HG02610 (cell line): ENCODE measurements around the gene CCDC54.
"Not testable (repeated sequence)": the region's sequence is repeated elsewhere in the genome, so short reads cannot be mapped to it uniquely, and the experiment has no call there.

ENCODE experiments used
- ATAC-seq: cut with Tn5 transposase; IDR thresholded peaks from one replicate; pipeline ENCODE4 v1.9.1; 2021; ENCODE audit warnings: mild to moderate bottlenecking, moderate library complexity; ENCODE audit not compliant: unreplicated experiment

CCDC54 gene

GRCh38 chr3:107377151-107377550 is at the start of gene CCDC54:
CCDC54 (plus strand) TSS chr3:107377439; CDS start chr3:107377588, 149 bp downstream.
- no peak for ATAC-seq

DNA sequence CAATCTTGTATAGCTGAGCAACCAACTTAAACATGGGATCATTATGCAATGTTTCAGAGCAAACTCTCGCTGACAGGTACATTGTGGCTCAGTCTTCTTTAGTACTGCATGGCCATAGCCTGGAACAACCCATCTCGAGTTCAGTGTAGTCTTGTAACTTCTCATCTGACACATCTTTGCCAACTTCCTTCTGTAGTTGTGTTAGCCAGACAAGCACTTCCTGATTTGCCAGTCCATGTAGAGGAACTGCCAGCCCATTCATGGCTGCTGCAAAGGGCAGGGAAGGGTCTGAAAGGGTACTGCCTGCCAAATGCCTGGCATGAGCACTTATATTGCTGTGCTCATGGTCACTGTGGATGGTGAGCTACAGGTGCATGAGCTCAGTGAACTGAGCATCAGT is 49.2 kb upstream of the CCDC54 start:
- no peak for ATAC-seq

GRCh38 chr3:107329088-107329487 is 48.2 kb upstream of the CCDC54 start:
- no peak for ATAC-seq

DNA sequence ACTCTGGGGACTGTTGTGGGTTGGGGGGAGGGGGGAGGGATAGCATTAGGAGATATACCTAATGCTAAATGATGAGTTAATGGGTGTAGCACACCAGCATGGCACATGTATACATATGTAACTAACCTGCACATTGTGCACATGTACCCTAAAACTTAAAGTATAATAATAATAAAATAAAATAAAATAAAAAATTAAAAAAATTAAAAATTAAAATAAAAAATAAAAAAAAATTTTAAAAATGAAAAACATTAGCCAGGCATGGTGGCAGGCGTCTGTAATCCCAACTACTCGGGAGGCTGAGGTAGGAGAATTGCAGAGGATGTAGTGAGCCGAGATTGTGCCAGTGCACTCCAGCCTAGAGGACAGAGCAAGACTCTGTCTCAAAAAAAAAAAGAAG is 37.5 kb upstream of the CCDC54 start:
- ATAC-seq, result not testable (repeated sequence)

- no peak for ATAC-seq
These were observed 32.5 kb upstream of the CCDC54 start for GRCh38 chr3:107344722-107345121.

- ATAC-seq, result no peak
These were observed 31.3 kb upstream of the CCDC54 start for GRCh38 chr3:107345822-107346405.

- peak; percentile 49 for ATAC-seq
These were observed 30.7 kb upstream of the CCDC54 start for GRCh38 chr3:107346564-107346963.

DNA sequence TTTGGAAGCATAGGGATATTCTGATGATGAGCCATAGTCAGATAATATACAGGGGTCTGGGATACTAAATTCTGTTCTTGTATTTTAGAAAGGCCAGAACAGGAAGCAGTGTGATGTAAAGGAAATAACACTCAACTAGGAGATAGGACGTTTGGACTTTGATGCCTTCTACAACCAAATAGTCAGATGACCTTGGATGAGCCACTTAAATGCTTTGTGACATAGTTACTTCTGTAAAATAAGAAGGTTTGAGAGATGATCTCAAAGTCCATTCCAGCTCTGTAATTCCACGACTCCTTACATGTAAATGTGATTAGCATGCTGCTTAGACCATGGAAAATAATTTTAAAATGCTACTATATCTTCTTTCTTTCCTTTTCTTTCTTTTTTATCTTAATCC is 29.5 kb upstream of the CCDC54 start:
- no peak for ATAC-seq

DNA sequence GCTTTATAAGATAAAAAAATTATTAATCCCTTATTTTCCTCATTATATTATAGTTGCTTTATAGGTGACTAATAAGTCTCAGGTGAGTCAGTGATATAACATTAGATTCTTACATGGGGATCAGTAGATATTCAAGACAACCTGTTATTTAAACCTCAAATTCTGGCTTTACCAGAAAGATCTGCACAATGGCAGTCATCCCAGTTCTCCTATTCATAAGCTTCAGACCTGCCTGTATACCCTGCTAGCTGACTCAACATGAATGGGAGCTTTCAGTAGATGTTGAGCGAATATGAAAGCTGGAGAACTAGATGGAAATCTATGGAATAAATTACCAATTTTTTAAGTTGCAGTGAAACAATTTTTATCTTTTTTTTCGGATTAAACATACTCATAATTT is 20.5 kb upstream of the CCDC54 start:
- no peak for ATAC-seq

- ATAC-seq, result no peak
These were observed 15.6 kb upstream of the CCDC54 start for GRCh38 chr3:107361633-107362032.

DNA sequence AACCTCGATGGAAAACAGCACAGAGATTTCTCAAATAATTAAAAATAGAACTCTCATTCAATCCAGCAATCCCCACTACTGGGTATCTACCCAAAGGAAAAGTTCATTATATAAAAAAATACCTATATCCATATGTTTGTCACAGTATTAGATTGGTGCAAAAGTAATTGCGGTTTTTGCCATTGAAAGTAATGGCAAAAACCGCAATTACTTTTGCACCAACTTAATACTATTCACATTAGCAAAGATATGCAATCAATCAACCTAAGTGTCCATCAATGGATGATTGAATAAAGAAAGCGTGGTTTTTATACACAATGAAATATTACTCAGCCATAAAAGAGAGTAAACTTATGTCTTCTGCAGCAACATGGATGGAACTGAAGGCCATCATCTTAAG is 12.2 kb upstream of the CCDC54 start:
- no peak for ATAC-seq

DNA sequence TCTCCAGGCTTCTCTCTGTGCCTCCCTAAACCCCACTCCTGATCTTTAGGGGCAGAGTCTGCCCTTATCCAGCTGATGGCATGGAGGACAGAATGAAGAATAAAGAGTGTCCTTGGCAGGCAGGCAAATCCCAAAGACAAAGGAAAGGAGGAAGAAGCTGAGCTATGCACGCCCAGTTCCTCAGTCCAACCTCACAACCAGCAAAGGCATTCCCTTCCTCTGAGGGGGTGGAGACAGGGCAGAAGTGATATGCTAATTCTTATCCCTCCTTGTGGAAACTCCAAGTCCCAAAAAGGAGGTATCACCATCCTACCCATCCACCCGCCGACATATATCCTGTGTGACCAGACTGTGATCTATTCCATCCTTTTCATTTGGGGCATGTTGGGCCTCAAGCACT is 10.5 kb upstream of the CCDC54 start:
- ATAC-seq, result no peak

DNA sequence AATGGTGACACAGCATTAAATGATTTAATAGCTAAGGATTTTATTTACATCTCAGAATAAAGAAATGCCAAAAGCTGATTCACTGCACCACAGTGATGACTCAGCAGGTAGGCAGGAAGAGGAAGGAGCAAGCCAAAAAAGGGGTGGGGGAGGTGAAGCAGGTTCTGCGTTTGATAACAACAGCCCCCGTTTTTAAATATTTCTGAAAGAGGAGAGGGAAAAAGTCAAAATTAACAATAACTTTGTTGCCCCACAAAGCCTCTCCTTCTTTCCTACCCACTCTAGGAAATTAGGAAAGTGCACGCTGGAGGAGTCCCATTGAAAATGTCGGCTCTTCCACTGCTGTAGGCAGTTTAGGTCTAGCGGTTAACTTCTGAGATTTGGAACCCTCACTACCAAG is 9.9 kb upstream of the CCDC54 start:
- no peak for ATAC-seq

DNA sequence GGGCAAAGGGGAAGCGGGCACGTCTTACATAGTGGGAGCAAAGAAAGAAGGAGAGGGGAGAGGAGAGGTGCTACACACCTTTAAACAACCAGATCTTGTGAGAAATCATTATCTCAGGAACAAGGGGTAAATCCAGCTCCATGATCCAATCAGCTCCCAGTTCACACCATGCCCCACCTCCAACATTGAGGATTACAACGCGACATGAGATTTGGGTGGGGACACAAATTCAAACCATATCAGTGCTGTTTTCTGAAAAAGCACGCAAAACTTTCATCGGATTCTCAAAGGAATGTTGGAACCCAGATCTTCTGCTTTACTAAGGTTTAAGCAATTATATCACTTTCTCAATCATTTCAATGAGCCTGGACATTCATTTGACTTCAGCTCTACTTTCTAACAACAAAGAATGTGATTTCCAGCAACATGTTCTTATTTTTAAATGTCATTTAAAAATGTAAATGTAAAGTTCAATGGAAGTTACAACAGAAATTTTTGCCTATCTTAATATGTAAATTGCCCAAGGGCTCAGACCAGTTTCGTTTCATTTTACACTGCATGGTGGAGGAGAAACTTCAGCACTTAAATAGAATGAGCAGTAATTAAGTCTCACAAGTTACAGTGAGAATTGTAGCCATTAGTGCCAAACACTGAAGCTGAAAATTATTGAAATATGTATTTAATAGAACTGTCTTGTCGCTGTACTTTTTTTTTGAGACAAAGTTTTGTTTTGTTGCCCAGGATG is 8.4 kb upstream of the CCDC54 start:
- ATAC-seq, result no peak

DNA sequence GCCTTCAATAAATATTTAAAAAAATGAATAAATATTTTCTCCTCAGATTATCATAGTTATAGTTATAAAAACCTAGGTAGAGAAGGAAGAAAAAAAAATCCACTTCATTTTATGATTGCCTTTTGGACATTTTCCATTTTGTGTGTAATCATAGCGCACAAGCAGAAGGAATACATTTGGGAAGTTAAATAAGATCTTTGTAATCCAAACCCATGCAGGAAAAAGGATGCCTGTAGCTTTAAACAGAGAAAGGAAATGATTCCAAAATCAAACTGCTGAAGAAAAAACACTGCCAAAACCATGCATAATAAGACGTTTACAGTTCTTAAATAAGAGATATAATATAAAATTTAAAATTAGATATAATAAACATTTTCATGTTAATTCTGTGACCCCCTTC is 7.4 kb upstream of the CCDC54 start:
- ATAC-seq, result no peak

GRCh38 chr3:107370907-107371306 is 6.3 kb upstream of the CCDC54 start:
- ATAC-seq, result no peak

DNA sequence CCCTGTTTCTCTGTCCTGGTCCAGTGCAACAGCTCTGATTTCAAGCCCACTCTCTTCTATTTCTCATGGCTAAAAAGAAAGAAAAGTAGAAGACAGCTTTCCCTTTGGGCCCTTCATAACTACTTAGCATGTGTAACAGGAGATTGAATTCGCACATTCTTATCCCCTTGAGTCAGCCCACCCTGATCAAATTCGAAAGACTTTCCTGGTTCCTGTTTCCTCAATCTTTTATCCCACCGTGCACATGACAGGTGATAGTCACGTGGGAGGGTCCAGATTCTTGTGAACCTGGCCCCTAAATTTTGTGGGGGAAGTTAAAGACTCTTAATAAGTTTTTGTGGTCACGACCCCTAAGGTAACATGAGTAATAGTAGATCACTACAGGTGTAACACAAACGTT is 4.7 kb upstream of the CCDC54 start:
- ATAC-seq, result no peak

DNA sequence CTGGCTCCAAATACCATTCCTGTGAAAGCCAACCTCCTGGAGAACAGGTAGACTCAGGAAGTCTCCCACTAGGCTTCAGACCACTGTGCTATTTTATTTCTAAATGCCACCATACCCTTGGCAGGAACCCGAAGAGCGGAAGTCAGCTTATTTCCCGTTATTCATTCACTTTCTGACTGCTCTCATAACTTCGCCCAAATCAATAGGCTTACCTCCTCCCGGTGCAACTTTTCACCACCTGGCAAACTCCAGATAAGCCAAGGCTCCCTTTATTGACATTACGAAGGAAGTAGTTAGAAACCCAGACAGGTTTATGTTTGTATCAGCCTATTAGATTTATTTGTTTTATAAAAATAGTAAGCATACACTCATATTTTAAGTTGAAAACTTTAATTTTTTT is 3.3 kb upstream of the CCDC54 start:
- ATAC-seq, result no peak

DNA sequence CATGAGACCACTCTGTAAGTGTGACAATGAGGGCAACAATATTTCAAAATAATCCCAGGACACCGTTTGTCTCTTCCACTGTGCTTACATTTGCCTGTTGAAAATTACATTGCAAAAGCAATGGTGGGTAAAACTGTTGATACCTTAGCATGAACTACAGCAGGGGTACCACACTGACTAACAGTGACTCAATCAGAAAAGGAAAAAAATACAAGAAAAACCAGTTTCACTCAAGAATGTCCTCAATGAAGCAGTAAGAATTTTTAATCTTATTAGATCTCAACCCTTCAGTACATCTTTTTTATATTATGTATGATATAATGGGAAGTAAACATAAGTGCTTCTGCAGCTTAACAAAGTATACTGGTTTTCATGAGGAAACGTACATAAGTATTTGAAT is 1.6 kb upstream of the CCDC54 start:
- ATAC-seq, result no peak

GRCh38 chr3:107382631-107383030 is 5.4 kb downstream of the CCDC54 start:
- ATAC-seq, result no peak

DNA sequence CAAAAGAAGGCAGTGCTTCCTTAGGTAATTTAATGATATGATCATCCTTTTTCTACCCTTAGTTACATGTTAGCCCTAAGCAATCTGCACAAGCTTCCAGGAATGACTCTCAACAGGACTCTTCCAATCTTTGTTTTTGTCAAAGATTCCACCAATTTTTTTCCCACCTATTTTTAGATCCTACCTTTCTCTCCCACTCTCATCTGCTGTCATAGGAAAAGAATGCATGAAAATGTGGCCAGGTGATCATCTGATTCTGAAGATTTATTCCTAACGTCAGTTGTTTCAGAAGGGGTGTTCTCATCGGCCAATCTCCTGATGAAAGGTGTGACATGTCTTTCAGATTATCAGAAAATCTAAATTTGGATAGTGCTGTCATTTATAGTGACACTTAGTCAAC is 7.2 kb downstream of the CCDC54 start:
- no peak for ATAC-seq

- ATAC-seq, result no peak
These were observed 7.7 kb downstream of the CCDC54 start for GRCh38 chr3:107384907-107385306.

DNA sequence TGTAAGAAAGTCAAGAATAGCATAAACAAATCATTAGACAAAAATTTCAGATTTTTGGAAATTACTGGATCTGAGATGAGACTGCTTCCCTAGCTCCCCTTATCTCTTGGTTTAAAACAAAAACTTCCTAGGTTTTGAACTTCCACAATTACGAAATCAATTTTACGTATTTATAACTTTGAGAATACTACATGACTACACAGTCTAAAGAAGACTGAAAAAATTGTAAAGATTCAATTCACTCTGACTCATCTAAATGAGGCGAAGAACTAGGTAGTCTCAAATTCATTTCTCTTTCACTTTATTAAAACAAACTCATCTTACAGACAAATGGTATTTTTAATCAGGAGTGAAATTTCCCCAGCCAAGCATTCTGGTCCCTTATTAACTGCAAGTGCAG is 10.3 kb downstream of the CCDC54 start:
- no peak for ATAC-seq
